Measurements from ENCODE around the gene ADAMTSL4. TPM values are rescaled to one million over a fixed set of nuclear protein-coding genes. Genes with fewer than 3 reads are reported as not detected.
A peak's percentile ranks its signal among the peaks of the same experiment; 100 is the strongest.

ADAMTSL4 gene
- total and polyA plus RNA-seq, 2 of the 8 experiments (the other 6 are each of a cell fraction or from before 2014, with no cell fraction given) = 4.2 to 5.4 TPM

DNA sequence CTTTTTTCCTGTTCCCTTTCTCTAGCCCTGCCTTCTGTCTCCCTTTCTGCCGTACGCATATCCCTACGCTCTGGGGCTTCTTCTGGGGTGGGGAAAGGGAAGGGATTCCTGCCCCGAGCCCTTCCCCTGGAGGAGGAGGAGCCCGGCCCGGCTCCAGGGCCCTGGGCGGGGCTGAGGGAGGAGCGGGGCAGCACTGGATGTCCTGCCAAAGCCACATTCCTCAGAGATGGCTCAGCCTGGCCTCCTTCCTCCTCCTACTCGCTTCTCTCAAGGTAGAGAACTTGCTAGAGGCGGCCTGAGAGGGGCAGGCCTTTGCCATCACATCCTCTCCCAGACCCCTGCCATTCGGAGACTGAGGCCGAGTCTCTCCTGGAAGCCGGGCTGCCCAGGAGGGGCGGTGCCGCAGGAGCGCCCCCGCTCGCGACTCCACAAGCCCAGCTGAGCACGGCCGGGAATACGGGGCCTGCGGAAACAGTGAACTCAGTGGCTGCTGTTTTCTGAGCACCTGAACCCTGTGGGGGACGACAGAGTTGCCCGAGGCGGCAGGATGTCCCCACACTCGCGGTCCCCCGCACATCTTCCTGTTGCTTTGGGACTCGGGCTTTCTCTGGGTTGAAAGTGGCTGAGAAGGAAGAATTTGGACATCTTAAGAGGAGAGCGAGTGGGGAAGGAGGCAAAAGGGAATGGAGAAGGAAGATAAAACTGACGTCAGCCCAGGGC lies 12.2 kb downstream of the ADAMTSL4 start:
- peak overlapping the region; percentile 97 for H2BK5ac ChIP-seq (ENCODE audit: low read depth, low read length)
- peaks cover 7% of the 10 kb centered on the region for H3K23me2 ChIP-seq (ENCODE audit: low read depth, low read length)
- ChIA-PET POLR2A (ENCODE audit: partially characterized antibody) (interaction anchor here (0.9 to 43.7 kb wide), 11 partner anchors 10 to 325 kb away, joined by 3 to 1380 read pairs (median 10); partner anchors contain the start of genes ADAMTSL4, ENSA, FALEC and HORMAD1), CTCF (ENCODE audit: partially characterized antibody) (interaction anchor here (0.6 to 13.7 kb wide), 39 partner anchors 10 to 432 kb away, joined by 3 to 210 read pairs (median 4); partner anchors contain the start of genes ADAMTSL4, CTSK, ENSA and FALEC)
- peak overlapping the region; percentile 85 to 95 for H3K4me2 ChIP-seq (ENCODE audit: insufficient read depth in 1 of 2, low read depth in 2 of 2, low read length in 2 of 2)
- peak overlapping the region; percentile 71 for H3K56ac ChIP-seq (replicated peaks; ENCODE audit: insufficient read length, low read depth, low read length)
- WGBS, 2 experiments (ENCODE audit: extremely low coverage in 1 of 2, insufficient coverage in 1 of 2, insufficient read length in 1 of 2, insufficient replicate concordance in 2 of 2, low coverage in 1 of 2, low lambda C conversion rate in 2 of 2, missing lambda C conversion rate in 1 of 2) = 3% methylated on average over 25 of the region's 32 CpGs; no CpG with 5 or more reads in 1 of the 2 experiments
- H3K18ac ChIP-seq (ENCODE audit: extremely low read depth, low read length) = peak overlapping the region; percentile 98
- H3K14ac ChIP-seq (ENCODE audit: insufficient read length) = no peak overlapping the region
- H3K27ac ChIP-seq (ENCODE audit: low read depth, low read length) = peak overlapping the region; percentile 88
- peak overlapping the region; percentile 69 for H4K8ac ChIP-seq (ENCODE audit: extremely low read depth, insufficient read depth, low read length)
- H4K91ac ChIP-seq (replicated peaks; ENCODE audit: insufficient read length, low read length) = peak overlapping the region; percentile 96
- no peaks in the 10 kb centered on the region for H3K27me3 ChIP-seq (replicated peaks in 1 of 4; ENCODE audit: control insufficient read depth in 3 of 4, extremely low read depth in 1 of 4, insufficient read depth in 3 of 4, low read length in 3 of 4)
- FAIRE-seq = no peak
- H4K5ac ChIP-seq (ENCODE audit: insufficient read length, low read depth, low read length) = peak overlapping the region; percentile 92
- H3K23ac ChIP-seq (ENCODE audit: insufficient read length) = no peak overlapping the region
- peaks cover 0 to 2% of the 10 kb centered on the region in 2 experiments for H4K20me1 ChIP-seq (replicated peaks in 1 of 2; ENCODE audit: control insufficient read depth in 1 of 2, insufficient read depth in 2 of 2, low read length in 2 of 2)
- peak overlapping the region; percentile 42 to 79 (median 70) for H3K4me3 ChIP-seq (ENCODE audit: extremely low read depth in 1 of 4, insufficient read depth in 2 of 4, low read depth in 3 of 4, low read length in 4 of 4)
- peak; percentile 92 to 93 for DNase-seq (ENCODE audit: low read depth in 1 of 2, low spot score in 2 of 2)
- no peaks in the 10 kb centered on the region for H3K36me3 ChIP-seq (ENCODE audit: control insufficient read depth in 2 of 4, insufficient read depth in 4 of 4, low read length in 3 of 4)
- peaks cover under 1 to 39% of the 10 kb centered on the region in 2 experiments; a peak in 3 of 4 replicates for H3K79me2 ChIP-seq (ENCODE audit: control insufficient read depth in 1 of 2, insufficient read depth in 2 of 2, low read length in 2 of 2)
- H2AK5ac ChIP-seq (ENCODE audit: low read depth, low read length) = peak overlapping the region; percentile 54; the same call in 1 of the 2 replicates
- peak overlapping the region; percentile 63 for H2BK120ac ChIP-seq (replicated peaks; ENCODE audit: low read depth, low read length)
- peak overlapping the region; percentile 97 for H2BK20ac ChIP-seq (ENCODE audit: low read length)
- no peaks in the 10 kb centered on the region for H3K79me1 ChIP-seq (ENCODE audit: low read depth, low read length)
- H3K4ac ChIP-seq (replicated peaks; ENCODE audit: insufficient read length, low read depth, low read length) = peak overlapping the region; percentile 12
- H2AFZ ChIP-seq (ENCODE audit: low read length) = no peak overlapping the region
- H3K9me3 ChIP-seq (ENCODE audit: insufficient read depth in 2 of 2, low read depth in 1 of 2, low read length in 1 of 2) = no peaks in the 10 kb centered on the region
- peak overlapping the region; percentile 73 to 79 (median 78) for H3K9ac ChIP-seq (replicated peaks in 1 of 4; ENCODE audit: extremely low read depth in 1 of 4, low read depth in 3 of 4, low read length in 3 of 4)
- peak overlapping the region; percentile 92 for H2BK12ac ChIP-seq (ENCODE audit: low read depth, low read length)
- peak overlapping the region; percentile 100 for H2BK15ac ChIP-seq (ENCODE audit: low read length)
- peaks cover 11 to 21% (median 18%) of the 10 kb centered on the region in 4 experiments for H3K4me1 ChIP-seq (replicated peaks in 1 of 4; ENCODE audit: control insufficient read depth in 3 of 4, insufficient read depth in 4 of 4, low read length in 3 of 4)
- TF ChIP-seq TAF1 (IDR thresholded peaks at IDR 0.05; ENCODE audit: low read depth, low read length) (peak; percentile 88), POLR2AphosphoS5 (IDR thresholded peaks at IDR 0.05; ENCODE audit: low read depth, low read length) (peak; percentile 86), SP4 (IDR thresholded peaks at IDR 0.05; ENCODE audit: low read length) (0 out of 2 replicates have a peak, but pooled peaks have one; percentile 20), GABPA (IDR thresholded peaks at IDR 0.05; ENCODE audit: borderline replicate concordance, insufficient read depth, low read length) (no peak), TEAD4 (IDR thresholded peaks at IDR 0.05; ENCODE audit: low read depth, low read length) (peak; percentile 87), RXRA (IDR thresholded peaks at IDR 0.05; ENCODE audit: insufficient read depth, low read depth, low read length) (no peak), JUN (IDR thresholded peaks at IDR 0.05; ENCODE audit: low read depth, low read length) (0 out of 2 replicates have a peak, but pooled peaks have one; percentile 27)
- TF ChIP-seq, protein P1, sequence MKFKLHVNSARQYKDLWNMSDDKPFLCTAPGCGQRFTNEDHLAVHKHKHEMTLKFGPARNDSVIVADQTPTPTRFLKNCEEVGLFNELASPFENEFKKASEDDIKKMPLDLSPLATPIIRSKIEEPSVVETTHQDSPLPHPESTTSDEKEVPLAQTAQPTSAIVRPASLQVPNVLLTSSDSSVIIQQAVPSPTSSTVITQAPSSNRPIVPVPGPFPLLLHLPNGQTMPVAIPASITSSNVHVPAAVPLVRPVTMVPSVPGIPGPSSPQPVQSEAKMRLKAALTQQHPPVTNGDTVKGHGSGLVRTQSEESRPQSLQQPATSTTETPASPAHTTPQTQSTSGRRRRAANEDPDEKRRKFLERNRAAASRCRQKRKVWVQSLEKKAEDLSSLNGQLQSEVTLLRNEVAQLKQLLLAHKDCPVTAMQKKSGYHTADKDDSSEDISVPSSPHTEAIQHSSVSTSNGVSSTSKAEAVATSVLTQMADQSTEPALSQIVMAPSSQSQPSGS (IDR thresholded peaks at IDR 0.05; ENCODE audit: low read length) = 0 out of 2 replicates have a peak, but pooled peaks have one; percentile 23
